DMS53 treated with DMSO at 0.1 percent for 48 hours (cell line): ENCODE results near the gene KDM4C.

Source experiments
- DNase-seq: peaks from one replicate; lab custom pipeline; 2025; ENCODE audit not compliant: unreplicated experiment; lab: John Stamatoyannopoulos, UW

The KDM4C gene

GRCh38 chr9:7195526-7195925 is 437.8 kb downstream of the KDM4C start:
- no peak for DNase-seq

- DNase-seq, result no peak
Measured at GRCh38 chr9:7196467-7196866, 438.7 kb downstream of the KDM4C start.

- DNase-seq, result no peak
Measured at GRCh38 chr9:7201196-7201595, 443.4 kb downstream of the KDM4C start.

GRCh38 chr9:7205806-7206205 is 448.0 kb downstream of the KDM4C start:
- DNase-seq, result no peak

GRCh38 chr9:7206221-7206758 is 448.5 kb downstream of the KDM4C start:
- no peak for DNase-seq

- DNase-seq, result no peak
Measured at GRCh38 chr9:7209016-7209715, 451.4 kb downstream of the KDM4C start.

- no peak for DNase-seq
Measured at GRCh38 chr9:7209990-7210389, 452.2 kb downstream of the KDM4C start.

GRCh38 chr9:7210854-7211637 is 453.3 kb downstream of the KDM4C start:
- DNase-seq, result no peak

- no peak for DNase-seq
Measured at GRCh38 chr9:7211657-7212056, 453.9 kb downstream of the KDM4C start.

GRCh38 chr9:7212101-7212500 is 454.3 kb downstream of the KDM4C start:
- no peak for DNase-seq

GRCh38 chr9:7216004-7216841 is 458.4 kb downstream of the KDM4C start:
- DNase-seq, result no peak

GRCh38 chr9:7223981-7224380 is 466.2 kb downstream of the KDM4C start:
- DNase-seq, result no peak
